ENCODE measurements around the gene YIPF6.

Gene YIPF6, protein sequence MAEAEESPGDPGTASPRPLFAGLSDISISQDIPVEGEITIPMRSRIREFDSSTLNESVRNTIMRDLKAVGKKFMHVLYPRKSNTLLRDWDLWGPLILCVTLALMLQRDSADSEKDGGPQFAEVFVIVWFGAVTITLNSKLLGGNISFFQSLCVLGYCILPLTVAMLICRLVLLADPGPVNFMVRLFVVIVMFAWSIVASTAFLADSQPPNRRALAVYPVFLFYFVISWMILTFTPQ

GRCh38 chrX:68498508-68499379, at the start of gene YIPF6:
Gene YIPF6 (plus strand): TSS chrX:68499051. CDS start chrX:68499067, 16 bp downstream.
- TF ChIP-seq CTCF (IDR thresholded peaks at IDR 0.05; ENCODE audit: borderline replicate concordance, extremely low read depth, low read length, poor library complexity, severe bottlenecking) (no peak), EZH2 (IDR thresholded peaks at IDR 0.05; ENCODE audit: borderline replicate concordance, low read depth, low read length, severe bottlenecking) (no peak)
- H3K9ac ChIP-seq (ENCODE audit: low read depth, low read length): peak within 1 kb of the TSS; percentile 77
- no peaks in the 10 kb centered on the region for H4K20me1 ChIP-seq (ENCODE audit: insufficient read depth, low read length)
- ATAC-seq (ENCODE audit: insufficient read depth, low read depth) (peak; percentile 92), DNase-seq (peak; percentile 72)
- no peaks in the 10 kb centered on the region for H3K9me3 ChIP-seq (ENCODE audit: insufficient read depth, low read length, severe bottlenecking)
- no peaks in the 10 kb centered on the region for H3K27me3 ChIP-seq (ENCODE audit: insufficient read depth, low read length, poor library complexity)
- peak within 1 kb of the TSS; percentile 89 for H3K4me2 ChIP-seq (ENCODE audit: insufficient read depth, low read length)
- peak within 1 kb of the TSS; percentile 66 to 91; a peak in 3 of 4 replicates for H3K4me3 ChIP-seq (ENCODE audit: low read depth in 1 of 2, low read length in 2 of 2)
- peak within 1 kb of the TSS; percentile 81 for H3K27ac ChIP-seq (ENCODE audit: low read length)
- H3K79me2 ChIP-seq (ENCODE audit: insufficient read depth, low read length): peaks cover 53% of the 10 kb centered on the region
- H3K4me1 ChIP-seq (ENCODE audit: insufficient read depth, low read length): peaks cover 29% of the 10 kb centered on the region
- H2AFZ ChIP-seq (ENCODE audit: low read depth, low read length): peak within 1 kb of the TSS; percentile 75
- H3K36me3 ChIP-seq (ENCODE audit: insufficient read depth, low read length): peaks cover 4% of the 10 kb centered on the region

- no peaks in the 10 kb centered on the region for H3K27me3 ChIP-seq (ENCODE audit: insufficient read depth, low read length, poor library complexity)
- no peaks in the 10 kb centered on the region for H3K79me2 ChIP-seq (ENCODE audit: insufficient read depth, low read length)
- ATAC-seq (ENCODE audit: insufficient read depth, low read depth) (no peak), DNase-seq (no peak)
- no peaks in the 10 kb centered on the region for H3K9me3 ChIP-seq (ENCODE audit: insufficient read depth, low read length, severe bottlenecking)
- H3K4me3 ChIP-seq (ENCODE audit: low read depth in 1 of 2, low read length in 2 of 2): no peak overlapping the region
- no peaks in the 10 kb centered on the region for H3K36me3 ChIP-seq (ENCODE audit: insufficient read depth, low read length)
- H3K9ac ChIP-seq (ENCODE audit: low read depth, low read length): no peak overlapping the region
- no peak overlapping the region for H3K27ac ChIP-seq (ENCODE audit: low read length)
- TF ChIP-seq EZH2 (IDR thresholded peaks at IDR 0.05; ENCODE audit: borderline replicate concordance, low read depth, low read length, severe bottlenecking): no peak
- no peak for TF ChIP-seq CTCF (IDR thresholded peaks at IDR 0.05; ENCODE audit: borderline replicate concordance, extremely low read depth, low read length, poor library complexity, severe bottlenecking)
- H3K4me2 ChIP-seq (ENCODE audit: insufficient read depth, low read length): no peak overlapping the region
- H4K20me1 ChIP-seq (ENCODE audit: insufficient read depth, low read length): no peaks in the 10 kb centered on the region
- no peak overlapping the region for H2AFZ ChIP-seq (ENCODE audit: low read depth, low read length)
- H3K4me1 ChIP-seq (ENCODE audit: insufficient read depth, low read length): no peaks in the 10 kb centered on the region
These were observed 47.1 kb upstream of the YIPF6 start for GRCh38 chrX:68451720-68452119.

DNA sequence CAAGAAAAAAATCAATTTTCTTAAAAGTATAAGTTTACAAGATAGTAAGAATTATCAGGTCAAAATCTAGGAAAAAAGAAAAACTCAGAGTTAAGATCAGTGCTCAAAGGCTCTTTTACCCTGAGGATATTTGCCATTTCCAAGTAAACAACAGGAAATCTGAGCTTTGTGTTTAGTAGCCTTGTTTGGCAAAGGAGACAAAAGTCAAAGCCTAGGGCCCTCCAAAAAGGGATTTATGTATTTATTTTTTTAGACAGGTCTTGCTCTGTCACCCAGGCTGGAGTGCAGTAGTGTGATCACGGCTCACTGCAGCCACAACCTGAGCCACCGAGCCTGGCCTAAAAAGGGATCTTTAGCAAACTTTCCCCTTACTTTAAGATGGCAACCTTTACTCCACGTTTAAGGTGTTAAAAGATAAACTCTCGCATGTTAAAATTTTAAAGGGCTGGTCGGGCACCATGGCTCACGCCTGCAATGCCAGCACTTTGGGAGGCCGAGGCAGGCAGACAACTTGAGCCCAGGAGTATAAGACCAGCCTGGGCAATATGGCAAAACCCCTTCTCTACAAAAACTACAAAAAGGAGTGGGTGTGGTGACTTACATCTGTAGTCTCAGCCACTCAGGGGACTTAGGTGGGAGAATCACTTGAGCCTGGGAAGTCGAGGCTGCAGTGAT, 44.2 kb upstream of the YIPF6 start:
- Histone ChIP-seq H3K4me3 (ENCODE audit: low read depth in 1 of 2, low read length in 2 of 2) (no peak overlapping the region), H3K4me1 (ENCODE audit: insufficient read depth, low read length) (no peaks in the 10 kb centered on the region), H3K4me2 (ENCODE audit: insufficient read depth, low read length) (no peak overlapping the region), H3K9me3 (ENCODE audit: insufficient read depth, low read length, severe bottlenecking) (no peaks in the 10 kb centered on the region), H2AFZ (ENCODE audit: low read depth, low read length) (no peak overlapping the region), H3K79me2 (ENCODE audit: insufficient read depth, low read length) (no peaks in the 10 kb centered on the region), H3K27me3 (ENCODE audit: insufficient read depth, low read length, poor library complexity) (no peaks in the 10 kb centered on the region), H3K9ac (ENCODE audit: low read depth, low read length) (no peak overlapping the region), H3K36me3 (ENCODE audit: insufficient read depth, low read length) (no peaks in the 10 kb centered on the region), H3K27ac (ENCODE audit: low read length) (no peak overlapping the region), H4K20me1 (ENCODE audit: insufficient read depth, low read length) (no peaks in the 10 kb centered on the region)
- TF ChIP-seq EZH2 (IDR thresholded peaks at IDR 0.05; ENCODE audit: borderline replicate concordance, low read depth, low read length, severe bottlenecking) (no peak), CTCF (IDR thresholded peaks at IDR 0.05; ENCODE audit: borderline replicate concordance, extremely low read depth, low read length, poor library complexity, severe bottlenecking) (no peak)
- DNase-seq (no peak), ATAC-seq (ENCODE audit: insufficient read depth, low read depth) (no peak)
